Right cardiac atrium (tissue), 5 donors: Measurements from ENCODE around the gene RAB11FIP4. TPM values are rescaled to one million over a fixed set of nuclear protein-coding genes. Genes with fewer than 3 reads are reported as not detected.
A peak's percentile ranks its signal among the peaks of the same experiment; 100 is the strongest.

ENCODE experiments used
- ATAC-seq, 2 donors: fragments of 200-7000 bp; cut with Tn5 transposase; one replicate each; pipeline versions ENCODE4 v1.8.0 to v1.9.1; 2020; ENCODE audit warnings: moderate library complexity in 2 of 2, mild to moderate bottlenecking in 1 of 2
- DNase-seq, 3 donors: peaks; one replicate each; pipeline ENCODE4 v3.0.0-alpha.2; 2020
- H3K27ac ChIP-seq: one replicate; pipeline ENCODE4 v1.5.1; 2013; ENCODE audit warnings: mild to moderate bottlenecking, low read length, control low read depth, moderate library complexity
- H3K27me3 ChIP-seq: one replicate; pipeline ENCODE4 v1.6.1; 2013; ENCODE audit not compliant: control insufficient read depth, insufficient read depth
- H3K4me1 ChIP-seq: one replicate; pipeline ENCODE4 v1.6.1; 2013; ENCODE audit warnings: low read length; ENCODE audit not compliant: control insufficient read depth, insufficient read depth
- H3K4me3 ChIP-seq: one replicate; pipeline ENCODE4 v1.5.1; 2013; ENCODE audit warnings: low read length, control low read depth
- H3K9me3 ChIP-seq: one replicate; pipeline ENCODE4 v1.6.1; 2013; ENCODE audit warnings: low read length; ENCODE audit not compliant: control insufficient read depth
- WGBS: extraction: QIAGEN DNeasy Blood & Tissue Kit; methylation state at CpG from one replicate; pipeline ENCODE4 v1.1.7; 2013; 5-methylcytosine and 5-hydroxymethylcytosine counted together
- intact Hi-C, 4 donors: fragments of 100-400 bp; cut with DNase I; formaldehyde crosslinking; loops; one replicate each; pipeline versions ENCODE4 v1.11.0 to v1.14.0; 2022 to 2023
- polyA plus RNA-seq: library from polyadenylated mRNA; stranded (reverse); fragments of 200-250 nt; gene quantifications from one replicate; pipeline ENCODE4 v1.2.3, GENCODE V29; 2013
- total RNA-seq, 4 donors: library from RNA; stranded (reverse); fragmentation: NEBNext Ultra II Directional; extraction: Animal tissue kit (Norgen Biotek cat#: 25700); gene quantifications; one replicate each; pipeline ENCODE4 v1.2.1, GENCODE V29; 2021
- donor health status: healthy with polysubstance abuse.
- donor health status: DM: no; HTN: yes; CAD: no.
- donor health status: DM: no; HTN: no; CAD: no.
- donor health status: DM: no; HTN: yes; CAD: no; lungs with severe emphysema.
- donor health status: DM: yes; HTN: yes; CAD: no.

The RAB11FIP4 gene
- total and polyA plus RNA-seq, 5 donors = 2.8 to 12.3 (median 7.7) TPM

DNA sequence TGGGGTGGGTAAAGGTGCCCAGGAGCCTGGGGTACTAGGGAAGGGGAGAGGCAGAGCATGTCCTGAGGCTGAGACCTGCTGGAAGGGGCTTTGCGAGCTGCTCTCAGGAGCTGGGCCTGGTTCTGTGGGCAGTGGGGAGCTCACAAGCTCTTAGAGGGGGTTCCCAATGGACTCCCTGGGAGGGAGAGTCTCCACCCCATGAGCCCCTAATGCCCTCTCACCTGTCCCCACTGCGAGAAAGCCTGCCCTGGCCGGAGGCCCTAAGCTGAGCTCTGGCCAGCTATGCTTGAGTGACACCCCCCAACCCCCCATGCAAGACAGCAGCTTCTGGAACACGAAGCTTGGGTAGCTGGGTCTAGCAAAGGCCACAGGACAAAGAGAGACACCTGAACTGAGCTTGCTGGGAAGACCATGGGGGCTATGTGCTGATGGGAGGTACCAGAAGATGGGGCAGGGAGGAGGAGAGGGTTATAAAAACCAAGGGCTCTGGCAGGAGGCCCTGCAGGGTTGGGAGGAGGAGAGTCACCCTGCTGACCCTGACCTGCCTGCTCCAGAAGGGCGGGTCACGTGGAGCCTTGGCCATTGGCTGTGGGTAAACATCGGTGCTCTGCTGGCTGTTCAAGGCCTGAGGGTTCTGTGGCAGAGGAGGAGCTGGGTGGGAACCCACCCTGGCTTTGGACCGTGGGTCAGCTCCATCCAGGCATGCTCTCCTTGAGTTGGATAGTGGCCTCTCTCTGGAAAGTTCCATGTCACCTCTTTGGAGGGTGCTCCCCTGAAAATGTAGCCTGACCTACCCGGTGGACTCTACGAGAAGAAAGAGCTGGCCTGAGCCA lies 106.7 kb downstream of the RAB11FIP4 start:
- H3K4me3 ChIP-seq = no peak overlapping the region
- ATAC-seq (no peak), DNase-seq (peak in 1 of 3 donors; percentile 35)
- no peaks in the 10 kb centered on the region for H3K27me3 ChIP-seq
- WGBS = 77% methylated on average over 10 of the region's 10 CpGs
- no peak overlapping the region for H3K27ac ChIP-seq
- intact Hi-C loops = no loop called here
- H3K9me3 ChIP-seq = no peaks in the 10 kb centered on the region
- H3K4me1 ChIP-seq = no peaks in the 10 kb centered on the region

DNA sequence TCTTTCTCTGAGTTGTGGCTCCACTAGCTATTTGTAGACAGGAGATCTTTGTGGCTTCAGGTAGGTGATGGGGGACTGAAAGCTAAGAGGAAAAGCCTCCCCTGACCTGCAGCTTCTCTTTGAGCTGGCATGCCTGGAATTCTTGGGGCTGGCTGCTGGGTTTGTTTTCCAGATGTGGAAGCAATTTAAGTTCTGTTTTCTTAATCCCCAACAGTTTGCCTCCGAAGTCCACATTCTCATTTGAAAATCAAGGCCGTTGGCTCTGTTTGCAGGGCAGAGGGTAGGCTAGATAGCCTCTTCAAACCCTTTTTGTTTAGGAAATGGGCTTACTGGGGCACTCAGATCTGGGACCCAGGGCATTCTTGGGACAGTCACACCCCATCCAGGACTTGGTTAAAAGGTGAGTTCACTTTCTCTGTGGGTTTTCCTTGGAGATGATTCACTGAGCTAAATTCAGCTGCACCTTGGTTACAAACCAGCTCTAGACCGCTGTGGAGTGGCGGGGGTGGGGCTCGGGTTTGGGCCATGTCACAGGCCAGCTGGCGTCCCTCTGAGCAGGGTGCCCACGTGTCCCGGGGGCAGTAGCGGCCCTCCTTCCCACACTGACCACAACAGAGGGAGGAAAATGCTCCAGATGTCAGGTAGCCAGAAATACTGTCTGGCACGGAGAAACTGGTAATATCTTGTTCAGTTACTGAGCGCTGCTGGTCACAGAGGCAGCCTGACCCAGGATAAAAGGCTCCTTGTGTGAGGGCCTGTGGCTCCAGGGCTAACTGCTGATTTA lies 108.5 kb downstream of the RAB11FIP4 start:
- DNase-seq (peak in 2 of 3 donors; percentile 76 to 79), ATAC-seq (peak; percentile 79 to 88)
- intact Hi-C loops = no loop called here
- Histone ChIP-seq H3K27me3 (no peaks in the 10 kb centered on the region), H3K4me1 (no peaks in the 10 kb centered on the region), H3K9me3 (no peaks in the 10 kb centered on the region), H3K4me3 (no peak overlapping the region), H3K27ac (peak overlapping the region; percentile 20)
- 29% methylated on average over 11 of the region's 11 CpGs for WGBS

DNA sequence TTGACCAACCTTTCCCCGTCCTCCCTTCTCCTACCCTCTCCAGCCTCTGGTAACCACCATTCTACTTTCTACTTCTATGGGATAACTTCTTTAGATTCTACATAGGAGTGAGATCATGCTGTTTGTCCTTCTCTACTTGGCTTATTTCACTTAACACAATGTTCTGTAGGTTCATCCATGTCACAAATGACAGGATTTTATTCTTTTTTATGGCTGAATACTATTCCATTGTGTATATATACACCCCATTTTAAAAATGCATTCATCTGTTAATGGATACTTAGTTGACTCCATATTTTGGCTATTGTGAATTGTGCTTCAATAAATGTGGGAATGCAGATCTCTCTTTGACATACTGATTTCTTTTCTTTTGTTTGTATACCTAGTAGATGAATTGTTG lies 115.0 kb downstream of the RAB11FIP4 start:
- no peak overlapping the region for H3K4me3 ChIP-seq
- H3K4me1 ChIP-seq = no peaks in the 10 kb centered on the region
- ATAC-seq (no peak), DNase-seq (no peak)
- no peak overlapping the region for H3K27ac ChIP-seq
- no peaks in the 10 kb centered on the region for H3K27me3 ChIP-seq
- intact Hi-C loops = no loop called here
- 89% methylated on average over 1 of the region's 1 CpG for WGBS
- H3K9me3 ChIP-seq = no peaks in the 10 kb centered on the region

DNA sequence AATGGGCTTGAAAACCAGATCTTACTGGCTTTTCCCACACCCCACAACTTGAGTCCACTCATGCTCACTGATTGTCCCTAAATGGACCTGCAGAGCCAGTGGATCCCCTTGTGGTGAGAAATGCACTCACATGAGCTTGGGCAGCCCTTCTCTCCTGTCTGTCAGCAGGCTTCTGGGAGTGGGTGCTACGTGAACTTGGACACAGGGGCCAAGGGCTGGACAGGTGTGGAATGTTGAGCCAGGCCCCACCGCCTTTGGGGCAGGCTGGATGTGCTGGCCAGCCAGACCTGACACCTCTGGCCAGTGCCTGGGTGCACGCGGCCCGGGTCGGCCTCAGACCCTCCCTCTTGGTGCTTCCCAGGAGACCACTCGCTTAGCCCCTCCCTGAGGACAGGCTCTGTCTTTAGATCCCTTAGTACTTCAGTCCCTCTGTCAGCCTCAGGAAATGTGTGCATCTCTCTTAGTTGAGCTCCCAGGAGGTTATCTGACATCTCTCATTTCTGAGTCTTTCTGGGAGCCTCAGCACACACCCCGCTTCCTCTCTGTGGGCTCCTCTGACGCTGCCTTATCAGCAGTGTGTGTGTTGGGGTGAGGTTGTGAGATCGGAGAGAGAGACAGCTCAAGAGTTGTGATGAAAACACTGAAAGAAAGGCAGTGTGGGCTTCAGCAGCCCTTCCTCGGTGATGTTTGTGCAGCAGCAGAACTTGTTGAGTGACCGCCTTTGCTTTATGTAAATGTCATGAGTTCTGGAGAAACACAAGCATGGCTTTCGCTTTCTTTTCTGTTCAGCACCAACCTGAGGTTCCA lies 117.0 kb downstream of the RAB11FIP4 start:
- Histone ChIP-seq H3K4me1 (no peaks in the 10 kb centered on the region), H3K27me3 (no peaks in the 10 kb centered on the region), H3K4me3 (no peak overlapping the region), H3K9me3 (no peaks in the 10 kb centered on the region), H3K27ac (peak overlapping the region; percentile 19)
- intact Hi-C loops = no loop called here
- WGBS = 38% methylated on average over 13 of the region's 13 CpGs
- ATAC-seq (peak; percentile 14), DNase-seq (peak in 2 of 3 donors; percentile 49 to 51)

DNA sequence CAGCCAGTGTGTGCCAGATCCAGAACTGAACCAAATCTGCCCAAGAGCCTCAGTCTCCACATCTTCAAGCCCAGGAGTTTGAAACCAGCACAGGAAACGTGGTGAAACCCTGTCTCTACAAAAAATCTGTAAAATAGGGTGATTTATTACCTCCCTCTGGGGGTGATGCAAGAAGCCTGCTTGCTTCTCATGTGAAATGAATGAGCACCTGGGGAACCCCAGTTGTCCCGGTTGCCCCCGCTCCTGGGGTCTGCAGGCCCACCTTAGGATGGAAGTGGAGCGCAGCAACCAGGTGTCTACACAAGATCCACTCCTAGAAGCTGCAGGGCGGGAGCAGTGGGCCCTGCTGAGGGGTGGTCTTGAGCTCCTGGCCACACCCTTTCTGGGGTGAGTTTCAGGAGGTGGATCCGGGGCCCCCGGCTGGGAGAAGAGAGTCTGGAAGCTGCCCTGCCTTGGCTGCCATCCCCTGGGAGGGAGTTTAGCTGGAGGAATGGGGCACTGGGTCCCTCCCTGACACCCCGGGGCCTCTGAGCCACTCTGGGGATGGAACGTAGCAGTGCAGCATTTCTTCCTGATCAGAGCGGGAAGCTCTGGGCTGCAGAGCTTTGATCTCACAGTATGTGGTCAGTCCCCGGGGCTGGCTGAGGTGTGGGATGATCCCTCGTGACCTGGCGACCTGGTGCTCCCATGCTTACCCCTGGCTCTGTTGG lies 117.8 kb downstream of the RAB11FIP4 start:
- Histone ChIP-seq H3K4me3 (no peak overlapping the region), H3K9me3 (no peaks in the 10 kb centered on the region), H3K4me1 (no peaks in the 10 kb centered on the region), H3K27ac (peak overlapping the region; percentile 81), H3K27me3 (no peaks in the 10 kb centered on the region)
- intact Hi-C loops = no loop called here
- DNase-seq = peak in 2 of 3 donors; percentile 45 to 48
- peak; percentile 11 to 13 for ATAC-seq
- WGBS = 71% methylated on average over 13 of the region's 13 CpGs

DNA sequence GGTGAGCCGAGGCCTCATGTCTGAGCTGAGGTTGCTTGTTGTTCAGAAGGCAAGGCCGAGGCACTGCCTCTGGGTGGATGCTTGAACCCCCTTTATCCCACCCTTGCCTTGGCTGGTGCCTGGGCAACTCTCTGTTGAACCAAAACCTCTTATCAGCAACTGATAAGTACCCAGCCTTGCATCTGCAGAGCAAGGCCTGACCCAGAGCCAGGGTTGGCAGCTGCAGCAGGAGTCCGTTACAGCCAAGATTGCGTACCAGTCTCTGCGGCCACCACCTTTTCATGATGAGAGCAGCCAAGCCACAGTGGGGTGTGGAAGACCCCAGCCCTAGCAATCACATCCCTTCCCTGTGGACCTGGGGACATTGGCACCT lies 118.3 kb downstream of the RAB11FIP4 start:
- H3K9me3 ChIP-seq = no peaks in the 10 kb centered on the region
- H3K4me1 ChIP-seq = no peaks in the 10 kb centered on the region
- no peaks in the 10 kb centered on the region for H3K27me3 ChIP-seq
- intact Hi-C loops = no loop called here
- WGBS = 80% methylated on average over 5 of the region's 5 CpGs
- no peak overlapping the region for H3K4me3 ChIP-seq
- H3K27ac ChIP-seq = peak overlapping the region; percentile 81
- peak in 2 of 3 donors; percentile 45 to 71 for DNase-seq
- peak; percentile 22 to 40 for ATAC-seq

DNA sequence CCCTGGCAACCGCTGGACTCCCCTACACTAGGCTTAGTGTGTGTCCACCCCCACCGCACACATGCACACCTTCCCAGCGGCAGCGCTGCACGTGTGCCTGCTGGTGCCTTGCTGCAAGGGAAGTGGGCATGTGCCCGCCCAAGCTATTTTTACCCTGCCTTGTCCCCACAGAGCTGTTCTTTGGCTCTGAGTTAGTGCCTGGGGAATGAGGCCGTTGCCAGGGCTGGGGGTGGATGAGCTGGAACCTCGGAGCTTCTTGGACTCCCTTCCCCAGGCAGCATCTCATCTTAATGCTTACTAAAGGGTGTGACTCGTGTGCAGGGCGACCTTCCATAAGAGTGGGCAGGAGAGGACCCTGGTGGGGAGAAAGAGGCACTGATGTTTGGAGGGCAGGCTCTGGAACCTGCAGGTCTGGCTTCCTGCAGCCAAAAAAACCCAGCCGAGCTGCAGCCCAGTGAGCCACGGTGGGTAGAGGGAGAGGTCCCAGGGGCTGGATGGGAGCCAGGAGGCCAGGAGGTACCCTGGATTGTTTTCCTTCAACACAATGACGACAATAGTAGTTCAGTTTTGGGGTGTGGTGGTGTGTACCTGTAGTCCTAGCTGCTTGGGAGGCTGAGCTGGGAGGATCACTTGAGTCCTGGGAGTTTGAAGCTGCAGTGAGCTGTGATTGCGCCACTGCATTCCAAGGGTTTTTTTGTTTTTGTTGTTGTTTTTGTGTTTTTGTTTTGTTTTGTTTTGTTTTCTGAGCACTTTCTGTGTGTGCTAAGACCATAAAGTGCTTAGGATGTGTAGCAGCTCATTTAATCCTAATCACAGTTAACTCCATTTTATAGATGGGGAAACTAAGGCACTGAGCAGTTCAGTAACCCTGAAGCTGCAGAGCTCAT lies 119.1 kb downstream of the RAB11FIP4 start:
- H3K9me3 ChIP-seq = no peaks in the 10 kb centered on the region
- 60% methylated on average over 14 of the region's 14 CpGs for WGBS
- no peaks in the 10 kb centered on the region for H3K27me3 ChIP-seq
- DNase-seq (peak in 2 of 3 donors; percentile 82 to 86), ATAC-seq (peak; percentile 74 to 76)
- peak overlapping the region; percentile 81 for H3K27ac ChIP-seq
- H3K4me1 ChIP-seq = no peaks in the 10 kb centered on the region
- H3K4me3 ChIP-seq = no peak overlapping the region
- intact Hi-C loops = no loop called here

DNA sequence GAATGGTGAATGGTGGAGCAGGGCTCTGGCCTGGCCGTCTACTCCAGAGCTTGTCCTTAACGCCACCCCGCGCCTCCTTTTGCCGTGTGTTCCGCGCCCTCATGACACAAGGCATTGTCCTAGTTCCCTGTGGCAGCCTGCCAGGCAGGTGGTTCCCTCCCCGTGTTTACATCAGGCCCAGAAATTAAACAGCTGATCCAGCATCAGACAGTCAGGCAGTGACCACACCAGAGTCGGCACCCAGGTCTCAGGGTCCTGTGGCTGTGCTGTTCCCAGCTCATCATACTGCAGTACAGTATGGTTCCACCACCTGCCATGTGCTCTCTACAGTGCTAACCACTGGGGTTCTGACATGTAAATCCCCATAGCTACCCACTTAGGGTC lies 119.7 kb downstream of the RAB11FIP4 start:
- ATAC-seq = no peak
- H3K4me3 ChIP-seq = no peak overlapping the region
- WGBS = 76% methylated on average over 9 of the region's 9 CpGs
- intact Hi-C loops = no loop called here
- no peaks in the 10 kb centered on the region for H3K4me1 ChIP-seq
- no peaks in the 10 kb centered on the region for H3K9me3 ChIP-seq
- H3K27ac ChIP-seq = no peak overlapping the region
- H3K27me3 ChIP-seq = no peaks in the 10 kb centered on the region
- DNase-seq = peak in 2 of 3 donors; percentile 46 to 53

DNA sequence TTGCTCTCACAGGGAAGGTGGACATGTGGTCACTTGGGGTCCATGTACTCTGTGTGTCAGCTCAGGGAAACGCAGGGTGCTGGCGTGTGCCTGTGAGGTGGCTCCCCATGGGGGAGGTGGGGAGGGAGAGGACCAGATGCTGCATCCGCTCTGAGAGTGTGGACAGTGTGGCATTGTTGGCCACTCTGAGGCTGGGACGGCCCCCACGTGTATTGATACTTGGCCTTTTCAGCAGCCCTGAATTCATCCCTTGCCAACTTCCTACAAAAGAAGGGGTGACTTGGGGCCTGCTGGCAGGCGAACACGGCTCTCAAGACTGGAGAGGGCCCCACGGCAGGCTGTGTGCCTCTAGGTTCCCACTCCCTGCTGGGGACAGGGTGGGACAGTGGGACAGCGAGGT lies 120.1 kb downstream of the RAB11FIP4 start:
- intact Hi-C loops = no loop called here
- Histone ChIP-seq H3K4me3 (no peak overlapping the region), H3K9me3 (no peaks in the 10 kb centered on the region), H3K27ac (no peak overlapping the region), H3K4me1 (no peaks in the 10 kb centered on the region), H3K27me3 (no peaks in the 10 kb centered on the region)
- DNase-seq (peak in 1 of 3 donors; percentile 33), ATAC-seq (no peak)
- 84% methylated on average over 9 of the region's 9 CpGs for WGBS
